Stimulated activated CD8-positive, alpha-beta memory T cell treated with anti-CD3 and anti-CD28 coated beads, Interleukin-7, amount 100 ng/mL, for 48 hours (primary cell): ENCODE measurements around the gene USP48.
"Not testable (repeated sequence)": the region's sequence is repeated elsewhere in the genome, so short reads cannot be mapped to it uniquely, and the experiment has no call there.

Source experiments
- DNase-seq, 2 donors: peaks; one replicate each; pipeline ENCODE4 v3.0.0-alpha.2; 2020; ENCODE audit warnings: low read depth in 1 of 2; ENCODE audit errors: extremely low read depth in 1 of 2

The USP48 gene

GRCh38 chr1:21638531-21639341, 144.2 kb downstream of the USP48 start:
- no peak for DNase-seq

GRCh38 chr1:21637514-21637913, 145.4 kb downstream of the USP48 start:
- no peak for DNase-seq

DNA sequence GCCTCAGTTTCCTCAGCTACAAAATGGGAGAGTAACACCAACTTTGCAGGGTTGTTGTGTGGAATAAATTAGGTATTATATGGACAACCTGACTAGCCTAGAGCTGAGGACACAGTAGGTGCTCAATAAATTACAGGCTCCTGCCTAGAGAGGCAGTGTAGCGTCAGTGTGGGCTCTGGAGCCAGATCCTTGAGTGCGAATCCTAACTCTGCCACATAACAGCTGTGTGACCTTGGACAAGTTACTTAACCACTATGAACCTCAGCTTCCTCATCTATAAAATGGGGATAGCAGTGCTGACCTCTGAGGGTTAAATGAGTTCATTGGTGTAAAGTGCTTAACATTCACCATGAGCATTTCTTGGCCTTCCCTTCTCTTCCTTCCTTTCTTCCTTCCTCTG, 146.9 kb downstream of the USP48 start:
- DNase-seq = no peak

GRCh38 chr1:21634806-21635535, 148.0 kb downstream of the USP48 start:
- DNase-seq = no peak

DNA sequence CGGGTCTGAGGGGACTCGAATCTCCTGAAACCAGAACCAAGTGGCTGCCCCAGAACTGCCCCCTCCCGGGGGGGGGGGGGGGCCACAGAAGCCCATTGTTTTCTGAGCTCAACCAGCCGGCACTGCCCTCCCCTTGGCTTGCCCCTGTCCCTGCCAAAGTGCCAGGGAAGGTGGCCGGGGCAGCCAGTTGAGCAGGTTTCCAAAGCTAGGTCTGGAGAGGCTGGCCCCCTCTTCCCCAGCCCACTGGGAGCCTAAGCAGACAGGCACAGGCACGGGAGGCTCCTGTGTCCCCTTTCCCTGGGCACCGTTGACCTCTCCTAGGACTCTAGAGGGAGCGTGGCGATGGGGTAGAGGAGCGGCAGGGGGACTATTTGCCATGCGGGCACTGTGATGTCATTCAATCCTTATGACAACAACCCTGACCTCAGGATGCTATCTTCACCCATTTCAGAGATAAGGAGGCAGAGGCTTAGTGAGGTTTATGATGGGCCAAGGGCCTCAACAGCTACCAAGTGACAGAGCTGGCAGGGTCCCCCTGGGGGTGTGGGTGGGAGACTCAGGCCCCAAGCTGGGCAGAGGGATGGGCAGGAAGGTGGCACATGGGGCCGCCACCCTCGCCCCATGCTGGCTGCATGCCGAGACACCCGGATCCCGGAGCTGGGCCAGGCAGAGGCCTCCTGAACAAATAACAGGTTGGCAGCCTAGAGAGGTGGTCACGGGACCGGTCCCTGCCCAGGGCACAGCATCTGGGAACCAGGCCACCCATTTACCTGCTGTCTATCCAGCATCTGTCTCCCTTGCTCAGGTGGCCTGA, 148.8 kb downstream of the USP48 start:
- DNase-seq = no peak

- DNase-seq = no peak
Observed at GRCh38 chr1:21633141-21633755, 149.7 kb downstream of the USP48 start.

- DNase-seq = no peak
Observed at GRCh38 chr1:21631944-21632887, 150.7 kb downstream of the USP48 start.

GRCh38 chr1:21631590-21631943, 151.4 kb downstream of the USP48 start:
- DNase-seq = not testable (repeated sequence)

GRCh38 chr1:21630571-21631343, 152.2 kb downstream of the USP48 start:
- DNase-seq = no peak

GRCh38 chr1:21629971-21630370, 153.0 kb downstream of the USP48 start:
- DNase-seq = no peak

GRCh38 chr1:21628798-21629393, 154.1 kb downstream of the USP48 start:
- no peak for DNase-seq
